GM18517 (cell line): ENCODE measurements around the gene LRRC17.

Source experiments
- ATAC-seq: cut with Tn5 transposase; IDR thresholded peaks from one replicate; pipeline ENCODE4 v1.9.1; 2021; ENCODE audit warnings: mild to moderate bottlenecking, moderate library complexity; ENCODE audit not compliant: unreplicated experiment

The LRRC17 gene

GRCh38 chr7:102912742-102913141 lies at the start of gene LRRC17:
TSS of gene LRRC17 (plus strand) at chr7:102913000. CDS start at chr7:102933914, 20,914 bp downstream.
- no peak for ATAC-seq

GRCh38 chr7:102864958-102865357 lies 47.8 kb upstream of the LRRC17 start:
- no peak for ATAC-seq

- no peak for ATAC-seq
Observed at GRCh38 chr7:102866535-102867215, 46.1 kb upstream of the LRRC17 start.

GRCh38 chr7:102869195-102869594 lies 43.6 kb upstream of the LRRC17 start:
- ATAC-seq, result no peak

GRCh38 chr7:102872460-102872859 lies 40.3 kb upstream of the LRRC17 start:
- no peak for ATAC-seq

- ATAC-seq, result peak; percentile 50
Observed at GRCh38 chr7:102873470-102874165, 39.2 kb upstream of the LRRC17 start.

GRCh38 chr7:102874166-102874829 lies 38.5 kb upstream of the LRRC17 start:
- peak; percentile 100 for ATAC-seq

GRCh38 chr7:102874966-102875365 lies 37.8 kb upstream of the LRRC17 start:
- ATAC-seq, result no peak

- no peak for ATAC-seq
Observed at GRCh38 chr7:102875700-102876295, 37.0 kb upstream of the LRRC17 start.

GRCh38 chr7:102883098-102883860 lies 29.5 kb upstream of the LRRC17 start:
- ATAC-seq, result no peak

- no peak for ATAC-seq
Observed at GRCh38 chr7:102888561-102889233, 24.1 kb upstream of the LRRC17 start.

GRCh38 chr7:102889851-102890250 lies 22.9 kb upstream of the LRRC17 start:
- ATAC-seq, result no peak

GRCh38 chr7:102890292-102890970 lies 22.4 kb upstream of the LRRC17 start:
- ATAC-seq, result no peak

- ATAC-seq, result no peak
Observed at GRCh38 chr7:102890971-102891692, 21.7 kb upstream of the LRRC17 start.

- ATAC-seq, result no peak
Observed at GRCh38 chr7:102891693-102892261, 21.0 kb upstream of the LRRC17 start.

GRCh38 chr7:102892631-102893278 lies 20.0 kb upstream of the LRRC17 start:
- ATAC-seq, result no peak

- no peak for ATAC-seq
Observed at GRCh38 chr7:102895602-102896001, 17.2 kb upstream of the LRRC17 start.

GRCh38 chr7:102896585-102896984 lies 16.2 kb upstream of the LRRC17 start:
- no peak for ATAC-seq
